GM12878 (cell line): Measurements from ENCODE around the gene EHBP1L1.

Source experiments
- BACH1 ChIP-seq: fragments of 450-650 bp; IDR thresholded peaks from 2 replicates; pipeline ENCODE4 v1.6.1; 2017; ENCODE audit warnings: mild to moderate bottlenecking, borderline replicate concordance
- BRCA1 ChIP-seq: IDR thresholded peaks from 2 replicates; pipeline ENCODE4 v1.6.1; 2011; ENCODE audit warnings: low read depth, low read length, improper control_type of control experiment
- CREB1 ChIP-seq: IDR thresholded peaks from 2 replicates; pipeline ENCODE4 v1.6.1; 2012; ENCODE audit warnings: low read depth, mild to moderate bottlenecking, inconsistent platforms
- CREM ChIP-seq: IDR thresholded peaks from 2 replicates; pipeline ENCODE4 v1.6.1; 2014; ENCODE audit warnings: antibody characterized with exemption, low read depth
- CTCF ChIP-seq, 3 experiments: IDR thresholded peaks in 2 of 3; conservative IDR thresholded peaks in 1 of 3; 2 replicates each; pipeline ENCODE4 v1.5.1; 2011; ENCODE audit warnings: low read depth in 3 of 3, low read length in 3 of 3, mild to moderate bottlenecking in 3 of 3, control low read depth in 2 of 3, moderate library complexity in 2 of 3, inconsistent platforms in 1 of 3, mixed read lengths in 1 of 3; ENCODE audit not compliant: control insufficient read depth in 2 of 3, insufficient read depth in 1 of 3; ENCODE audit errors: extremely low read depth in 1 of 3
- ELK1 ChIP-seq: IDR thresholded peaks from 2 replicates; pipeline ENCODE4 v1.6.1; 2012; ENCODE audit warnings: low read depth, low read length, improper control_type of control experiment
- EZH2 ChIP-seq: IDR thresholded peaks from 2 replicates; pipeline ENCODE4 v1.6.1; 2012; ENCODE audit warnings: low read depth, mild to moderate bottlenecking, control low read depth, inconsistent platforms, low read length, borderline replicate concordance; ENCODE audit not compliant: control insufficient read depth
- HDAC2 ChIP-seq: fragments of 200-600 bp; sonication (generic); IDR thresholded peaks from 2 replicates; pipeline ENCODE4 v1.6.1; 2017
- MYC ChIP-seq: IDR thresholded peaks from 2 replicates; pipeline ENCODE4 v1.6.1; 2011; ENCODE audit warnings: mild to moderate bottlenecking, low read length, moderate library complexity, inconsistent platforms; ENCODE audit not compliant: insufficient read depth, insufficient replicate concordance, insufficient read length, severe bottlenecking
- POU2F2 ChIP-seq: IDR thresholded peaks from 3 replicates; pipeline ENCODE4 v1.6.1; 2011; ENCODE audit warnings: low read depth, mild to moderate bottlenecking, low read length, borderline replicate concordance
- TF ChIP-seq, protein P1 (sequence below): fragments of 450-650 bp; formaldehyde crosslinking; IDR thresholded peaks from 2 replicates; pipeline ENCODE4 v1.5.0; 2022; ENCODE audit warnings: mild to moderate bottlenecking, missing genetic modification characterization

- TF ChIP-seq CTCF (IDR thresholded peaks at IDR 0.05 in 2 of 3, conservative IDR thresholded peaks at IDR 0.05 in 1 of 3; ENCODE audit: control insufficient read depth in 2 of 3, extremely low read depth in 1 of 3, insufficient read depth in 1 of 3, low read depth in 3 of 3, low read length in 3 of 3) (no peak), CREM (no peak), CREB1 (no peak), HDAC2 (no peak), MYC (no peak), ELK1 (no peak), EZH2 (no peak), BRCA1 (no peak), POU2F2 (no peak), BACH1 (no peak)
- TF ChIP-seq, protein P1, sequence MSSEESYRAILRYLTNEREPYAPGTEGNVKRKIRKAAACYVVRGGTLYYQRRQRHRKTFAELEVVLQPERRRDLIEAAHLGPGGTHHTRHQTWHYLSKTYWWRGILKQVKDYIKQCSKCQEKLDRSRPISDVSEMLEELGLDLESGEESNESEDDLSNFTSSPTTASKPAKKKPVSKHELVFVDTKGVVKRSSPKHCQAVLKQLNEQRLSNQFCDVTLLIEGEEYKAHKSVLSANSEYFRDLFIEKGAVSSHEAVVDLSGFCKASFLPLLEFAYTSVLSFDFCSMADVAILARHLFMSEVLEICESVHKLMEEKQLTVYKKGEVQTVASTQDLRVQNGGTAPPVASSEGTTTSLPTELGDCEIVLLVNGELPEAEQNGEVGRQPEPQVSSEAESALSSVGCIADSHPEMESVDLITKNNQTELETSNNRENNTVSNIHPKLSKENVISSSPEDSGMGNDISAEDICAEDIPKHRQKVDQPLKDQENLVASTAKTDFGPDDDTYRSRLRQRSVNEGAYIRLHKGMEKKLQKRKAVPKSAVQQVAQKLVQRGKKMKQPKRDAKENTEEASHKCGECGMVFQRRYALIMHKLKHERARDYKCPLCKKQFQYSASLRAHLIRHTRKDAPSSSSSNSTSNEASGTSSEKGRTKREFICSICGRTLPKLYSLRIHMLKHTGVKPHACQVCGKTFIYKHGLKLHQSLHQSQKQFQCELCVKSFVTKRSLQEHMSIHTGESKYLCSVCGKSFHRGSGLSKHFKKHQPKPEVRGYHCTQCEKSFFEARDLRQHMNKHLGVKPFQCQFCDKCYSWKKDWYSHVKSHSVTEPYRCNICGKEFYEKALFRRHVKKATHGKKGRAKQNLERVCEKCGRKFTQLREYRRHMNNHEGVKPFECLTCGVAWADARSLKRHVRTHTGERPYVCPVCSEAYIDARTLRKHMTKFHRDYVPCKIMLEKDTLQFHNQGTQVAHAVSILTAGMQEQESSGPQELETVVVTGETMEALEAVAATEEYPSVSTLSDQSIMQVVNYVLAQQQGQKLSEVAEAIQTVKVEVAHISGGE (CRISPR knock-in tag): no peak
Measured at GRCh38 chr11:65615950-65616574, 40.2 kb downstream of the EHBP1L1 start.
